ENCODE measurements around the gene CLEC11A.

Gene CLEC11A

DNA sequence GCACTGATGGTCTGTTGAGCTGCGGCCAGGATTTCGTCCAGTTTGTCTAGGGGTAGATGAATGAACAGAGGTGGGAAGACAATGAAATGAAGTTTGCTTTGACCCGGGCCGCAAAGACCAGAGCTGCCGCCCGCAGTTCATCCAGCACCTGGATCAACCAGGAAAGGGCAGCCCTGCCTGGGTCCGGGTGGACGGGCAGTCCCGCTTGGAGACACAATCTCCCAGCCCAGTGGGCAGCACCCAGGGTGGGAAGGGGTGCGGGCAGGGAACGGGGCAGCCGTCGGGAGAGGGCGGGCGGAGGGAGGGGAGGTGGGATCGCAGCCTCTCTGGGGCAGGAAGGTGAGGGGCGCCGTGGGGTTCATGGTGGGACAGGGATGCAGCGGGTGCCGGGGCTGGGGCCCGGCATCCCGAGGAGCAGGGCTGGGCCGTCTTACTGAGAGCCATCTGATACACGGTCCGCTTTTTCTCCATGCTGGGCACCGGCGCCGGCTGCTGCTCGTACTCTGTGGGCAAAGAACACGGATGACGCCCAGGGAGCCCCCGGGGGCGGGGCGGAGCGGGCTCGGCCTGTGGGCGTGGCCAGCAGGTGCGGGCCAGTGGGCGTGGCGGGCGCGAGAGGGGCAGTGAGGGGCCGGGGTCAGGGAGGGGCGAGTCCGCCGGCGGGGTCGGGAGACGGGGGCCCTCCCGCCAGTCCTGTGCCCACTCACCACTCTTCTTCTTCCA is 36.7 kb upstream of the CLEC11A start:
- POLR2A ChIA-PET = no interaction called here
- CTCF ChIA-PET = interaction anchor here (0.6 to 1.1 kb wide), 2 partner anchors 17 to 40 kb away, joined by 4 read pairs; no protein-coding TSS in a partner anchor

DNA sequence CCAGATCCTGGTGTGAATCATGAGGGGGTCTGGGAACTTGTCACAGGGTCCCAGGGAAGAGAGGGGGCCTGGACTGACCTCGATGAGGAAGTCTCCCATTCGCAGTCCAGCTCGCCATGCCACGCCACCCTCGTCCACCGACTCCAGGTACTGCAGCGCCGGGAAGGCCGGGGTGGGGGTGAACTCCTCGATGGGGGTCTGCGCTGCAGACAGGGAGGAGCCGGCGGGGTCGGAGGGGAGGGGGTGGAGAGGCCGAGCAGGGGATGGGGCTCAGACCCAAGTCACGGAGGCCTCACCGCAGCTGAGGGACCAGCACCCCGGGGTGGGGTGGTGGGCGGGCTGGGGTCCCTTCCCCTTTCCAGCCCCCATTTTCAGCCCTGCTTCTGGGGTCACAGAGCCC is 34.4 kb upstream of the CLEC11A start:
- Histone ChIP-seq H3K36me3 (ENCODE audit: control insufficient read depth in 2 of 2, insufficient read depth in 1 of 2, low read length in 2 of 2) (no peaks in the 10 kb centered on the region), H3K4me3 (ENCODE audit: low read depth, low read length) (no peak overlapping the region), H3K4me1 (ENCODE audit: control insufficient read depth, insufficient read depth, low read length) (no peaks in the 10 kb centered on the region), H3K27ac (ENCODE audit: extremely low read depth, low read depth, low read length) (no peak overlapping the region), H3K9me3 (ENCODE audit: control insufficient read depth, insufficient read depth, low read depth, low read length) (no peaks in the 10 kb centered on the region)
- ChIA-PET CTCF (interaction anchor here (0.6 to 1.4 kb wide), 3 partner anchors 19 to 145 kb away, joined by 3 to 7 read pairs (median 3); no protein-coding TSS in a partner anchor), POLR2A (no interaction called here)
- TF ChIP-seq, protein P1, sequence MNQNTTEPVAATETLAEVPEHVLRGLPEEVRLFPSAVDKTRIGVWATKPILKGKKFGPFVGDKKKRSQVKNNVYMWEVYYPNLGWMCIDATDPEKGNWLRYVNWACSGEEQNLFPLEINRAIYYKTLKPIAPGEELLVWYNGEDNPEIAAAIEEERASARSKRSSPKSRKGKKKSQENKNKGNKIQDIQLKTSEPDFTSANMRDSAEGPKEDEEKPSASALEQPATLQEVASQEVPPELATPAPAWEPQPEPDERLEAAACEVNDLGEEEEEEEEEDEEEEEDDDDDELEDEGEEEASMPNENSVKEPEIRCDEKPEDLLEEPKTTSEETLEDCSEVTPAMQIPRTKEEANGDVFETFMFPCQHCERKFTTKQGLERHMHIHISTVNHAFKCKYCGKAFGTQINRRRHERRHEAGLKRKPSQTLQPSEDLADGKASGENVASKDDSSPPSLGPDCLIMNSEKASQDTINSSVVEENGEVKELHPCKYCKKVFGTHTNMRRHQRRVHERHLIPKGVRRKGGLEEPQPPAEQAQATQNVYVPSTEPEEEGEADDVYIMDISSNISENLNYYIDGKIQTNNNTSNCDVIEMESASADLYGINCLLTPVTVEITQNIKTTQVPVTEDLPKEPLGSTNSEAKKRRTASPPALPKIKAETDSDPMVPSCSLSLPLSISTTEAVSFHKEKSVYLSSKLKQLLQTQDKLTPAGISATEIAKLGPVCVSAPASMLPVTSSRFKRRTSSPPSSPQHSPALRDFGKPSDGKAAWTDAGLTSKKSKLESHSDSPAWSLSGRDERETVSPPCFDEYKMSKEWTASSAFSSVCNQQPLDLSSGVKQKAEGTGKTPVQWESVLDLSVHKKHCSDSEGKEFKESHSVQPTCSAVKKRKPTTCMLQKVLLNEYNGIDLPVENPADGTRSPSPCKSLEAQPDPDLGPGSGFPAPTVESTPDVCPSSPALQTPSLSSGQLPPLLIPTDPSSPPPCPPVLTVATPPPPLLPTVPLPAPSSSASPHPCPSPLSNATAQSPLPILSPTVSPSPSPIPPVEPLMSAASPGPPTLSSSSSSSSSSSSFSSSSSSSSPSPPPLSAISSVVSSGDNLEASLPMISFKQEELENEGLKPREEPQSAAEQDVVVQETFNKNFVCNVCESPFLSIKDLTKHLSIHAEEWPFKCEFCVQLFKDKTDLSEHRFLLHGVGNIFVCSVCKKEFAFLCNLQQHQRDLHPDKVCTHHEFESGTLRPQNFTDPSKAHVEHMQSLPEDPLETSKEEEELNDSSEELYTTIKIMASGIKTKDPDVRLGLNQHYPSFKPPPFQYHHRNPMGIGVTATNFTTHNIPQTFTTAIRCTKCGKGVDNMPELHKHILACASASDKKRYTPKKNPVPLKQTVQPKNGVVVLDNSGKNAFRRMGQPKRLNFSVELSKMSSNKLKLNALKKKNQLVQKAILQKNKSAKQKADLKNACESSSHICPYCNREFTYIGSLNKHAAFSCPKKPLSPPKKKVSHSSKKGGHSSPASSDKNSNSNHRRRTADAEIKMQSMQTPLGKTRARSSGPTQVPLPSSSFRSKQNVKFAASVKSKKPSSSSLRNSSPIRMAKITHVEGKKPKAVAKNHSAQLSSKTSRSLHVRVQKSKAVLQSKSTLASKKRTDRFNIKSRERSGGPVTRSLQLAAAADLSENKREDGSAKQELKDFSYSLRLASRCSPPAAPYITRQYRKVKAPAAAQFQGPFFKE (tag by site-specific recombination; IDR thresholded peaks at IDR 0.05; ENCODE audit: borderline replicate concordance) = no peak
- TF ChIP-seq ZNF140 (tag by site-specific recombination; IDR thresholded peaks at IDR 0.05) (no peak), YY1 (tag by site-specific recombination; IDR thresholded peaks at IDR 0.05) (no peak), ZNF544 (tag by site-specific recombination; IDR thresholded peaks at IDR 0.05) (no peak)
- TF ChIP-seq, protein P2, sequence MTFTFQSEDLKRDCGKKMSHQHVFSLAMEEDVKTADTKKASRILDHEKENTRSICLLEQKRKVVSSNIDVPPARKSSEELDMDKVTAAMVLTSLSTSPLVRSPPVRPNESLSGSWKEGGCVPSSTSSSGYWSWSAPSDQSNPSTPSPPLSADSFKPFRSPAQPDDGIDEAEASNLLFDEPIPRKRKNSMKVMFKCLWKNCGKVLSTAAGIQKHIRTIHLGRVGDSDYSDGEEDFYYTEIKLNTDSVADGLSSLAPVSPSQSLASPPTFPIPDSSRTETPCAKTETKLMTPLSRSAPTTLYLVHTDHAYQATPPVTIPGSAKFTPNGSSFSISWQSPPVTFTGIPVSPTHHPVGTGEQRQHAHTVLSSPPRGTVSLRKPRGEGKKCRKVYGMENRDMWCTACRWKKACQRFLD (tag by site-specific recombination; IDR thresholded peaks at IDR 0.05) = no peak

More for the DNA sequence above, 36.7 kb upstream of the CLEC11A start:
- TF ChIP-seq ZFHX2 (tag by site-specific recombination; conservative IDR thresholded peaks at IDR 0.05) (peak; percentile 40; the same call in 1 of the 2 replicates), ZNF785 (tag by site-specific recombination; IDR thresholded peaks at IDR 0.05) (no peak), HOXD13 (CRISPR knock-in tag; IDR thresholded peaks at IDR 0.05; ENCODE audit: borderline replicate concordance) (no peak), ZNF549 (tag by site-specific recombination; IDR thresholded peaks at IDR 0.05) (no peak), KLF9 (tag by site-specific recombination; IDR thresholded peaks at IDR 0.05; ENCODE audit: low read depth) (peak; percentile 36), KLF16 (tag by site-specific recombination; IDR thresholded peaks at IDR 0.05) (no peak), KLF1 (tag by site-specific recombination; IDR thresholded peaks at IDR 0.05) (peak; percentile 59), SCRT2 (tag by site-specific recombination; IDR thresholded peaks at IDR 0.05) (no peak)
- TF ChIP-seq, protein P3, sequence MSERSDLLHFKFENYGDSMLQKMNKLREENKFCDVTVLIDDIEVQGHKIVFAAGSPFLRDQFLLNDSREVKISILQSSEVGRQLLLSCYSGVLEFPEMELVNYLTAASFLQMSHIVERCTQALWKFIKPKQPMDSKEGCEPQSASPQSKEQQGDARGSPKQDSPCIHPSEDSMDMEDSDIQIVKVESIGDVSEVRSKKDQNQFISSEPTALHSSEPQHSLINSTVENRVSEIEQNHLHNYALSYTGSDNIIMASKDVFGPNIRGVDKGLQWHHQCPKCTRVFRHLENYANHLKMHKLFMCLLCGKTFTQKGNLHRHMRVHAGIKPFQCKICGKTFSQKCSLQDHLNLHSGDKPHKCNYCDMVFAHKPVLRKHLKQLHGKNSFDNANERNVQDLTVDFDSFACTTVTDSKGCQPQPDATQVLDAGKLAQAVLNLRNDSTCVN (tag by site-specific recombination; optimal IDR thresholded peaks at IDR 0.05) = no peak
- TF ChIP-seq, protein P4, sequence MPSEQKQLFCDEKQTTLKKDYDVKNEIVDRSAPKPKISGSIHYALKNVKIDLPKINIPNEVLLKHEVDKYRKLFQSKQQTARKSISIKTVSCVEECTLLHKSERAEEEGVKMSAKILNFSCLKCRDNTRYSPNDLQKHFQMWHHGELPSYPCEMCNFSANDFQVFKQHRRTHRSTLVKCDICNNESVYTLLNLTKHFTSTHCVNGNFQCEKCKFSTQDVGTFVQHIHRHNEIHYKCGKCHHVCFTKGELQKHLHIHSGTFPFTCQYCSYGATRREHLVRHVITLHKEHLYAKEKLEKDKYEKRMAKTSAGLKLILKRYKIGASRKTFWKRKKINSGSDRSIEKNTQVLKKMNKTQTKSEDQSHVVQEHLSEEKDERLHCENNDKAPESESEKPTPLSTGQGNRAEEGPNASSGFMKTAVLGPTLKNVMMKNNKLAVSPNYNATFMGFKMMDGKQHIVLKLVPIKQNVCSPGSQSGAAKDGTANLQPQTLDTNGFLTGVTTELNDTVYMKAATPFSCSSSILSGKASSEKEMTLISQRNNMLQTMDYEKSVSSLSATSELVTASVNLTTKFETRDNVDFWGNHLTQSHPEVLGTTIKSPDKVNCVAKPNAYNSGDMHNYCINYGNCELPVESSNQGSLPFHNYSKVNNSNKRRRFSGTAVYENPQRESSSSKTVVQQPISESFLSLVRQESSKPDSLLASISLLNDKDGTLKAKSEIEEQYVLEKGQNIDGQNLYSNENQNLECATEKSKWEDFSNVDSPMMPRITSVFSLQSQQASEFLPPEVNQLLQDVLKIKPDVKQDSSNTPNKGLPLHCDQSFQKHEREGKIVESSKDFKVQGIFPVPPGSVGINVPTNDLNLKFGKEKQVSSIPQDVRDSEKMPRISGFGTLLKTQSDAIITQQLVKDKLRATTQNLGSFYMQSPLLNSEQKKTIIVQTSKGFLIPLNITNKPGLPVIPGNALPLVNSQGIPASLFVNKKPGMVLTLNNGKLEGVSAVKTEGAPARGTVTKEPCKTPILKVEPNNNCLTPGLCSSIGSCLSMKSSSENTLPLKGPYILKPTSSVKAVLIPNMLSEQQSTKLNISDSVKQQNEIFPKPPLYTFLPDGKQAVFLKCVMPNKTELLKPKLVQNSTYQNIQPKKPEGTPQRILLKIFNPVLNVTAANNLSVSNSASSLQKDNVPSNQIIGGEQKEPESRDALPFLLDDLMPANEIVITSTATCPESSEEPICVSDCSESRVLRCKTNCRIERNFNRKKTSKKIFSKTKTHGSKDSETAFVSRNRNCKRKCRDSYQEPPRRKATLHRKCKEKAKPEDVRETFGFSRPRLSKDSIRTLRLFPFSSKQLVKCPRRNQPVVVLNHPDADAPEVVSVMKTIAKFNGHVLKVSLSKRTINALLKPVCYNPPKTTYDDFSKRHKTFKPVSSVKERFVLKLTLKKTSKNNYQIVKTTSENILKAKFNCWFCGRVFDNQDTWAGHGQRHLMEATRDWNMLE (tag by site-specific recombination; conservative IDR thresholded peaks at IDR 0.05; ENCODE audit: low read depth) = no peak
- Histone ChIP-seq H3K36me3 (ENCODE audit: control insufficient read depth in 2 of 2, insufficient read depth in 1 of 2, low read length in 2 of 2) (no peaks in the 10 kb centered on the region), H3K27ac (ENCODE audit: extremely low read depth, low read depth, low read length) (no peak overlapping the region), H3K4me3 (ENCODE audit: low read depth, low read length) (no peak overlapping the region), H3K4me1 (ENCODE audit: control insufficient read depth, insufficient read depth, low read length) (no peaks in the 10 kb centered on the region), H3K9me3 (ENCODE audit: control insufficient read depth, insufficient read depth, low read depth, low read length) (no peaks in the 10 kb centered on the region)
